Activated T-cell treated with anti-CD3 and anti-CD28 coated beads, Interleukin-2, amount 50 U/mL, for 1 hour (primary cell): ENCODE measurements around the gene VPS35L.

Source experiments
- DNase-seq: peaks from one replicate; pipeline ENCODE4 v3.0.0-alpha.2; 2020

VPS35L gene

DNA sequence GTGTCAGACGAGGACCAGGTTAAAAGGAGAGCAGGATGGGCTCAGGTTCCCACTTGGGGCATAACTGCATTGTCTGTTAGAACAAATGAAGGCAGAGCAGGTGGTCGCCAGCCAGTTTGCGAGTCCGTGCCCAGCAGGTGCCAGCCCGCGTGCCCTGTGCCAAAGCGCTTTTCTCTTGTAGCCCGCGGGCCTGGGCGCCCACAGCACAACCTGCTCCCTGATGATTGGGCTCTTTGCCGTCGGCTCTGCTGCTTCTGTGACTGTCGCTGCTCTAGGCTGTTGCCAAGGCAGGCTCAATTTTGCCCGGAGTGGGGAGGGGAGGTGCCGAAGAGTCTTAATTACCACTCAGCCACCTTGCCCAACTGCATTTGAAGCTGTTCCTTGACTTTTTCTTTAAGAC lies 141.5 kb downstream of the VPS35L start:
- no peak for DNase-seq

- no peak for DNase-seq
These were observed 142.3 kb downstream of the VPS35L start for GRCh38 chr16:19697756-19698318.

GRCh38 chr16:19698480-19699465 lies 143.3 kb downstream of the VPS35L start:
- no peak for DNase-seq

DNA sequence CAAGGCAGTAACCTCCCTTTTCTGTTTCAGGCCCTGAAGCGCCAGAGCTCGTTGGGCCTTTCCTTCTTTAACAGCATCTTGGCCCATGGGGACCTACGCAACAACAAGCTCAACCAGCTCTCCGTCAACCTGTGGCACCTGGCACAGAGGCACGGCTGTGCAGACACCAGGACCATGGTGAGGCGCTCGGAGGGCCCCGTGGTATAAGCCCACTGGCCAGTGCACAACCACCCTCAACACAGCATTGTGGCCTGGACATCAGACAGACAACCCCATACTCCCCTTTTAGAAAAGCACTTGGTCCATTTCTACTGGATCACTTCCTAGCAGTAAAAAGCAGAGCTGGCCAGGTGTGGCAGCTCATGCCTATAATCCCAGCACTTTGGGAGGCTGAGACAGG lies 144.0 kb downstream of the VPS35L start:
- DNase-seq, result no peak

GRCh38 chr16:19700319-19700781 lies 144.8 kb downstream of the VPS35L start:
- DNase-seq, result no peak

- no peak for DNase-seq
These were observed 145.6 kb downstream of the VPS35L start for GRCh38 chr16:19701091-19701490.

DNA sequence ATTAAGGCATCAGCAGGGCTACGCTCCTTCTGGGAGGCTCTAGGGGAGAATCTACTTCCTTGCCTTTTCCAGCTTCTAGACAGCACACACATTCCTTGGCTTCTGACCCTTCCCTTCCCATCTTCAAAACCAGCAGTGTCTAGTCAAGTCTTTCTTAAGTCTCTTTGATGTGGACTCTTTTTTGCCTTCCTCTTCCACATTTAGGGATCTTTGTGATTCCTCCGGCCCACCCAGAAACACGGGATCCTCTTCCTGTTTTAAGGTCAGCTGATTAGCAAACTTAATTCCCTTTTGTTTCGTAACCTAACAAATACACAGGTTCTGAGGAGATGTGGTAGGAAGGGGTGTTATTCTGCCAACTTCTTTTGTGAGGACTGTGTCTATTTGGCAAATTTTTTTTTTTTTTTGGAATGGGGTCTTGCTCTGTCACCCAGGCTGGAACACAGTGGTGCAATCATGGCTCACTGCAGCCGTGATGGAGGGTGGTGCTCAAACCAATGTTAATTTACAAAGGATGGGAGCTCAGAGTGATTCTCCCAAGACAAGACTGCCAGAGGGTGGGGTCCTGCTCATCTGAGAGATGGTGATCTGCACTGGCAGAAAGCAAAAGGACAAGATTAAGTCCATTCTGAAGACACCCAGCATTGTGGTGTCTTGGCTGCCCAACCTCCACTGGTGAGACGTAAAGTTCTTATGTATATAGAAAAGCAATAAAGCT lies 147.8 kb downstream of the VPS35L start:
- no peak for DNase-seq

DNA sequence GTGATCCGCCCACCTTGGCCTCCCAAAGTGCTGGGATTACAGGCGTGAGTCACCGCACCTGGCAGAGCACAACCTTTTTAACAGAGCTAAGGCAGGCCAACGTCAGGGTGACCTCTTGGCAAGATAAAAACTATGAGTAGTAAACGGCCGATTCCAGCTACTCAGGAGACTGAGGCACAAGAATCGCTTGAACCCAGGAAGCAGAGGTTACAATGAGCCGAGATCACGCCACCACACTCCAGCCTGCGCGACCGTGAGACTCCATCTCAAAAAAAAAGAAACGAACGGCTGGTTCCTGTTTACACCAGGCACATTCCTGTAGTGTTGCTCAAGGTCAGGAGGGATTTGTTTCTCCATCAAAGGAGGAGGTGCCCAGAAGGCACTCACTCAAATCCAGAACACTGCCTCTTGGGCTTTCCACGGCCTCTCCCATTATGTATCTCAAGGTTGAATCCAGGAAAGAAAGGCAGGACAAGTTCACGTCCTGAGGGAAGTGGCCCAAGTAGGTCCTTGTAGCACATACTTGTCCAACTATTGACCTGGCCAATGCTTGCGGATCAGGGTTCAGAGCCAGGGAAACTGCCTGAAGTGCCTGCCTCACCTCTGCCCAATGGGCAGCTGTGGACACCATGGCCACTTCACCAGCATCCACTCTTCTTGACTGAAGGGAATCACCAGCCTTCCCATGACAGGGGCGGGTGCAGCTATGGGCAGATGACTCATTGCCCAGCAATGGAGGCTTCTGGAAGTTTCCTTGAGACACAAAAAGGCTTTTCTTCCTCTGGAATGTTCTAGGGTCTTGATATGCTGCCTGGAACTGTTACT lies 149.0 kb downstream of the VPS35L start:
- no peak for DNase-seq

- DNase-seq, result no peak
These were observed 149.6 kb downstream of the VPS35L start for GRCh38 chr16:19705146-19705501.

DNA sequence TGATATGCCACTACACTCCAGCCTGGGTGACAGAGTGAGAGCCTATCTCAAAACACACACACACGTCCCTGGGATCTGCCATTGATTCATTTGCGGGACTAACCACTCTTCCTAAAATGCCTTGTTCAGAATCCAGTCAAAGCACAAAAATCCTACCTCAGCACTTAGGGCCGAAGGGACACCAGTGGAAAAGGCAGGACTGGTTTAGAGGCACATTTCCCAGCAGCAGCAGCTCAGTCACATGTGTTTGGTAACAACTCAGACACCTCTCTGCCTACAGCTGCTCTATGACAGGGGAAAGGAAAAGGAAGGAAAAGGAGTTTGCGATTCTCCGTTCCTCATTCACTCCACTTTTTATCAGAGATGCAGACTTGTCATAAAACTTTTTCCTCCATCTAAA lies 150.3 kb downstream of the VPS35L start:
- no peak for DNase-seq

DNA sequence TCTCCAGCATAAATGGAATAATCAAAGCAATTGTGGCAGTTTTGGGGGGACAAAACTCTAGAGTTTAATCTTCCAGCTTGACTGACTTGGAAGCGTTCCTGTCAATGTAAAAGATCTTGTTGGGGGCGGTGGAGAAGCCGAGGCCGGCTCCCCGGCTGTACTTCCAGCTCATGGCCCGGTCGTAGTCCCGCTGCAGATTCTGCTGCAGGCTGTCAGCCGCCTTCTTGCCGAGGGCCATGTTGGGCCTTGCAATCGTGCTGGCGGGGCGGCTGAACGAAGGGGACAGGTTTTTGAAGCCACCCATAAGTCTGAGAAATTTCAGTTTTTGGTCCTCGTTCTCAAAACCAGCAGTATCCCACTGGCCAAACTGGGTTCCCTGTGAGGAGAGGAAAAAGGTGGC lies 151.3 kb downstream of the VPS35L start:
- DNase-seq, result no peak

DNA sequence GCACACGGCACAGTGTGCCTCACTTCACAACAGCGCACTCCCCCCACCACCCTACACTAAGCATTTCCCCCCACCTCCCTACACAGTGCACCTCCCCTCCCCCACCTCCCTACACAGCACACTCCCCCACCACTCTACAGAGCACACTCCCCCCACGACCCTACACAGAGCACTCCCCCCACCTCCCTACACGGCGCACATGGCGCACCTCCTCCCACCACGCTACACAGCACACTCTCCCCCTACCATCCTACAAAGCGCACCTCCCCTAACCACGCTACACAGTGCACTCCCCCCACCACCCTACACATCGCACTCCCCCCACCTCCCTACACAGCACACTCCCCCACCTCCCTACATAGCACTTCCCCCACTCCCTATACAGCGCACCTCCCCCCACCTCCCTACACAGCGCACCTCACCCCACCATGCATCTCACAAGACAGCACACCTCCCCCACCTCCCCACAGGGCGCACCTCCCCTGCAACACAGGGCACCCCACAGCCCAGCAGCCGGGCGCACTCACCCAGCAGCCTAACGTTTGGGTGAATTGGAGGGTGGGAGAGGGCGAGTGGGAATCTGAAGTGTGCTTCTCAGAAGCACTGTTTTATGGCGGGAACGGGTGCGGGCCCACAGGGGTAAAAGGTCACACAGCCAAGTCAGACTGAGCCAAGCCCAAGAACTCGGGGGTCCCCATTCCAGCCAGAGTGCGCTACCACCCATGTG lies 152.2 kb downstream of the VPS35L start:
- DNase-seq, result no peak

- no peak for DNase-seq
These were observed 153.0 kb downstream of the VPS35L start for GRCh38 chr16:19708296-19709205.

DNA sequence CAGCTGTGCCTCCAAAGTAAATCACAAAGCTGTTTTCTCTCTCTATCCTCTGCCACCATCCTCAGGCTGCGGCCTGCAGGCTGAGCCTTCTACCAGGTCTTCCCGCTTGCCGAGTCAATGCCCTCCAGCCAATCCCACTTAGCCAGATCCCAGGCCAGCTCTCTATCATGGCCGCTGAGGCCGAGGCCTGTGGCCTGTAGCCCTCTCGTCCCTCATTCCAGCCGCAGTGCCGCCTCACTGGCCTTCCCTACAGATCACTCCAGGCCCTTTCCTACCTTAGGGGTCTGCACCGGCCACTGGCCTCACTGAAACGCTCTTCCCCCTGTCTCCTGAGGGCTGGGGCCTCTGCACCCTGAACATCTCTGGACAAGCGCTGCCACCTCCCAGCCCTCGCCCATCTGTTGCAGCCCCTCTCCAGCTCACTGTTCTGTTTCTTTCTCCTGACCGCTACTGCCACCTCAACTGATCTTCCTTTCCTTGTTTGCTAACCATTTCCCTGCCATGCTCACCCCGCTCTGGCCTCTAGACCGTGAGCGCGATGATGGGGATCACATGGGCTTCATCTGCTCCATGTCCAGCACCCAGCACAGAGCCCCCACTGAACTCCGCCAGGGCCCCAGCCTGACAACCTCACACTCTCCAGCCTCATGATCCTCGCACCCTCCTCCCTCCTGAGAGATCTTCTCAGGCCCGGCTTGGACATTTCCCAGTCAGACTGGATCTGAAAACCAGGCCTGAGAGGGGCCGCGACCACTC lies 154.1 kb downstream of the VPS35L start:
- DNase-seq, result no peak

DNA sequence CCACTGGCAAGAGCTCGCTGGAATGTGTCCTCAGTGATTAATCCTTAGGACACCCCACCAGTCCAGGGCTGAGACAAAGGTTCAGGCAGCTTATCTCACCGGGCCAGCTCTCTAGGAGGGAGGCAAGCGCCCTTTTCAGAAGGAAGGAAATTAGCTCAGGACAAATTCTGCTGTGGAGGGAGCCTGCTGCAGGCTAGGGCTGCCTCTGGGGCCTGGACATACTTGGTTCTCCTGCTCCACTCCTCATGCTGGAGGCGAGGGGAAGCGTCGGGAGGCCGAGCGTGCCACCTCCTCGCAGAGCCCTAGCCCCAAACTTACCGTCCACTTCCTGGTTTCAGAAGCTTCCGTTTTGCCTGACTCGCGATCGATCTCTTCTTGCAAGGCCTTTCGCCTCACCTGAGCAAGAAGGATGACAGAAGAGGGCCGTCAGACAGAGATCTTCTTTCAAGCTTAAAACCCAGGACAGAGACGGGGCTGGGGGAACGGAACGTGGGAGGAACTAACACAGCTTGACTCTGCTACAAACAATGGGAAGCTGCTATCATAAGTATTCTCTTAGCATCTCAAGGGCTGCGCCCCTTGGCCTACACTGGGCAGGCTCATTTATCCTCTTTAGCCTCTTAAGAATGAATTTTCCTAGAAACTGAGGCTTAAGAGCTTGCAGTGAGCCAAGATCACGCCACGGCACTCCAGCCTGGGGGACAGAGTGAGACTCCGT lies 154.8 kb downstream of the VPS35L start:
- DNase-seq, result no peak

DNA sequence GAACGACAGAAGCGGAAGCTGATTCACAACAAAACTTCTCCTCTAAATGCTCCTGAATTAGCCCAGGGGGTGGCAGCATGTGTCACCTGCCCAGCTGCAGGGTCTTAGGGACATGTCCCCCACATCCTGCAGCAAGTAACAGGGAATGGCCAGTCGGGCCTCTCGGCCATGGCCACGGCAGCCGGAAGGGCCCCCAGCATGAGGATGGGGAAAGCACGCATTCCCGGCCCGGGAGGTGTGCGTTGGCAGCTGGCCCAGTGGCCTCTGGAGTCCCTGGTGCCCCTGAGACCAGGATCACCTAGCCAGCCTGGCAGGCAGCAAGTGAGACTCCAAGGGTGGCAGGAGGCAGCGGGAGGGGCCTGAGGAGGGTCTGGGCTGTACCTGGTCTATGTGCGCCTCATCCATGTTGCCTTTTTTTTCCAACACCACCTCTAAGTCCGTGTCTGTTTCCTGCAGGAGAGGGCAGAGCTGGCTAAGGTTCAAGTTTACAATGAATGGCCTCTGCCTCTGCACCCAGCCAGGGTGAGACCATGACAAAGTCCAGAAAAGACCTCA lies 155.6 kb downstream of the VPS35L start:
- DNase-seq, result no peak

- DNase-seq, result no peak
These were observed 156.1 kb downstream of the VPS35L start for GRCh38 chr16:19711643-19712042.

- DNase-seq, result no peak
These were observed 157.0 kb downstream of the VPS35L start for GRCh38 chr16:19712418-19713058.

- DNase-seq, result no peak
These were observed 158.2 kb downstream of the VPS35L start for GRCh38 chr16:19713697-19714096.
